Activated naive CD8-positive, alpha-beta T cell treated with anti-CD3 and anti-CD28 coated beads, Interleukin-2, amount 50 U/mL, for 16 hours (primary cell): Measurements from ENCODE around the gene ZAR1L.

Experiments used
- DNase-seq: peaks from one replicate; pipeline ENCODE4 v3.0.0-alpha.2; 2020; ENCODE audit warnings: low read depth, low spot score

Gene ZAR1L

GRCh38 chr13:32255724-32256109, 59.4 kb downstream of the ZAR1L start:
- DNase-seq = no peak

- DNase-seq = no peak
These were observed 60.0 kb downstream of the ZAR1L start for GRCh38 chr13:32254916-32255723.

GRCh38 chr13:32254416-32254815, 60.7 kb downstream of the ZAR1L start:
- no peak for DNase-seq

- no peak for DNase-seq
These were observed 61.2 kb downstream of the ZAR1L start for GRCh38 chr13:32253911-32254399.
